Panc1 (cell line): Measurements from ENCODE around the gene USP17L18.
"Not testable (repeated sequence)": the region's sequence is repeated elsewhere in the genome, so short reads cannot be mapped to it uniquely, and the experiment has no call there.

Experiments used
- POLR2AphosphoS5 ChIP-seq: IDR thresholded peaks from 2 replicates; pipeline ENCODE4 v1.6.1; 2012; ENCODE audit warnings: mild to moderate bottlenecking, low read depth, low read length, moderate library complexity
- TF ChIP-seq, protein P1 (sequence below): fragments of 450-650 bp; IDR thresholded peaks from 2 replicates; pipeline ENCODE4 v1.5.1; 2017; ENCODE audit warnings: mild to moderate bottlenecking

DNA sequence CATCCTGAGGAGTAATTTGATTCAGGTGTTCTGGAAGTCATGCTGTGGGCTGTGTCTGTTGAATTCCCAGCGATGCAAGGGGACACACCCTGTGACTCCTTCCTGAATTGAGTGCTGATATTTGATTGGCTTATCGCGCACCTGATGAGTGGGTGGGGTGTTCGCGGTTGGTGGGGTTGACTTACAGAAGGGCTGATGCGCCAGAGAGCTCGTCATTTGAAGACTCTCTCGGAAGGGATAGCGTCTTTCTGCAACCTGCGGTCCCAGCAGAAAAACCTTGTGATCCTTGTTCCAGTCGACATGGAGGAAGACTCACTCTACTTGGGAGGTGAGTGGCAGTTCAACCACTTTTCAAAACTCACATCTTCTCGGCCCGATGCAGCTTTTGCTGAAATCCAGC lies 4.6 kb downstream of the USP17L18 start, which contains the start of gene USP17L19:
- TF ChIP-seq, protein P1, sequence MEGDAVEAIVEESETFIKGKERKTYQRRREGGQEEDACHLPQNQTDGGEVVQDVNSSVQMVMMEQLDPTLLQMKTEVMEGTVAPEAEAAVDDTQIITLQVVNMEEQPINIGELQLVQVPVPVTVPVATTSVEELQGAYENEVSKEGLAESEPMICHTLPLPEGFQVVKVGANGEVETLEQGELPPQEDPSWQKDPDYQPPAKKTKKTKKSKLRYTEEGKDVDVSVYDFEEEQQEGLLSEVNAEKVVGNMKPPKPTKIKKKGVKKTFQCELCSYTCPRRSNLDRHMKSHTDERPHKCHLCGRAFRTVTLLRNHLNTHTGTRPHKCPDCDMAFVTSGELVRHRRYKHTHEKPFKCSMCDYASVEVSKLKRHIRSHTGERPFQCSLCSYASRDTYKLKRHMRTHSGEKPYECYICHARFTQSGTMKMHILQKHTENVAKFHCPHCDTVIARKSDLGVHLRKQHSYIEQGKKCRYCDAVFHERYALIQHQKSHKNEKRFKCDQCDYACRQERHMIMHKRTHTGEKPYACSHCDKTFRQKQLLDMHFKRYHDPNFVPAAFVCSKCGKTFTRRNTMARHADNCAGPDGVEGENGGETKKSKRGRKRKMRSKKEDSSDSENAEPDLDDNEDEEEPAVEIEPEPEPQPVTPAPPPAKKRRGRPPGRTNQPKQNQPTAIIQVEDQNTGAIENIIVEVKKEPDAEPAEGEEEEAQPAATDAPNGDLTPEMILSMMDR: not testable (repeated sequence)
- not testable (repeated sequence) for TF ChIP-seq POLR2AphosphoS5
